ENCODE data around the gene GAB2. TPM values are rescaled to one million over a fixed set of nuclear protein-coding genes. Genes with fewer than 3 reads are reported as not detected.
A peak's percentile ranks its signal among the peaks of the same experiment; 100 is the strongest.

Gene GAB2
- polyA plus RNA-seq, 2 donors: 6.2 to 6.6 TPM

DNA sequence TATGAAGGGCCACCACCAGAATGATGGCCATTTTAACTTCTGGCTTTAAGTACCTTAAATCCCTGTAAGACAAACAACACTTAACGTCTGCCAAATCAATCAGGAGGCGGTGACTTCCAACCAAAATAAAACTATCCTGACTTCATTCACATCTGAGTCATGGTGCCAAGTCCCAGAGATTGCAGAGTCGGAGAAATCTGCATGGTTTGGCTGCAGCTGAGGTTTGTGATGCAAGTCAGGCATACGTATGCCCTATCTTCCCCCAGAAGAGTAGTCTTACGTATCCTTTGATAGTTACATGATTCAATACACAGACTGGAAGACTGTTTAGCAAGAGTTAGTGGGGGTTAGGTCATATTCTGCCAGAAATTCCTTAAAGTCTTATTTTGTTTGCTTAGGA, 1.7 kb upstream of the GAB2 start:
- Histone ChIP-seq H3K27ac (ENCODE audit: low read depth in 2 of 2, low read length in 1 of 2) (peak overlapping the region in 1 of 2 donors; percentile 42), H3K4me3 (ENCODE audit: low read depth in 1 of 2, low read length in 2 of 2) (no peak overlapping the region), H3K27me3 (ENCODE audit: control insufficient read depth in 1 of 2, insufficient read depth in 2 of 2, low read length in 2 of 2) (no peaks in the 10 kb centered on the region), H3K36me3 (ENCODE audit: control insufficient read depth in 2 of 2, insufficient read depth in 2 of 2, low read length in 1 of 2) (peaks cover 0 to 2% of the 10 kb centered on the region in 2 donors), H3K9me3 (ENCODE audit: control insufficient read depth in 2 of 2, insufficient read depth in 1 of 2, low read depth in 1 of 2, low read length in 1 of 2) (no peaks in the 10 kb centered on the region), H3K4me1 (ENCODE audit: control insufficient read depth in 2 of 2, insufficient read depth in 2 of 2, low read length in 1 of 2) (peaks cover 2 to 4% of the 10 kb centered on the region in 2 donors)
- WGBS, 2 donors: 21 to 24% methylated on average over 5 of the region's 5 CpGs

DNA sequence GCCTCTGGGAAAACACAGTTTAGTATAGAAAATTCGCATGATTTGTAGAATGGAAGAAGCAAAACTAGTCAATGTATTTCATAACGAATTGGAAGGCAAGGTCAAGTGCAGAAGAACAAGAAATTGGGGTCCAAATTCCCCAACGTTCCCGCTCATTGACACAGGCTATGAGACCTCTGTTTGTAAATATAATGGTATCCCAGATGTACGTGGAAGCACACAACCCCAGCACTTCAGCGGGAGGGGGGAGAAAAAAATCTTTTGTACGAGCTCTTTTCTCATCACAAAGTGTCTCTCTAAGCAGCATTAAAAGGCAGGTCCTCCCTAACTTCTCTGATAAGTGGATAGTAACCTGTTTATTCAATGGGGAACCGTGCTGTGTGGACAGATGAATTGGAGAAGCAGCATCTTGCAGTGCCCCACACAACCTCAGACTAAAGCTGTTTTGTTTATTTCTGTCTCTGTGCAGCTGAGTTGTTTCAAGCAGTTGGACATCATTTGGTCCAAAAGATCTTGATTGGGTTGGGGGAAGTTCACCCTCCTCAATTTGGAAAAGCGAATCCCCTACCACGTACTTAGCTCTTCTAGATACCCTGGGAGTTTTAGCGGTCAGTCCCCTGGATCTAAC, 1.1 kb upstream of the GAB2 start:
- H3K27me3 ChIP-seq (ENCODE audit: control insufficient read depth in 1 of 2, insufficient read depth in 2 of 2, low read length in 2 of 2): no peaks in the 10 kb centered on the region
- H3K27ac ChIP-seq (ENCODE audit: low read depth in 2 of 2, low read length in 1 of 2): peak overlapping the region; percentile 3 to 42
- peaks cover 0 to 2% of the 10 kb centered on the region in 2 donors for H3K36me3 ChIP-seq (ENCODE audit: control insufficient read depth in 2 of 2, insufficient read depth in 2 of 2, low read length in 1 of 2)
- peak overlapping the region in 1 of 2 donors; percentile 89 for H3K4me3 ChIP-seq (ENCODE audit: low read depth in 1 of 2, low read length in 2 of 2)
- H3K4me1 ChIP-seq (ENCODE audit: control insufficient read depth in 2 of 2, insufficient read depth in 2 of 2, low read length in 1 of 2): peaks cover 2 to 4% of the 10 kb centered on the region in 2 donors
- H3K9me3 ChIP-seq (ENCODE audit: control insufficient read depth in 2 of 2, insufficient read depth in 1 of 2, low read depth in 1 of 2, low read length in 1 of 2): no peaks in the 10 kb centered on the region
- 35 to 37% methylated on average over 11 of the region's 11 CpGs for WGBS, 2 donors

DNA sequence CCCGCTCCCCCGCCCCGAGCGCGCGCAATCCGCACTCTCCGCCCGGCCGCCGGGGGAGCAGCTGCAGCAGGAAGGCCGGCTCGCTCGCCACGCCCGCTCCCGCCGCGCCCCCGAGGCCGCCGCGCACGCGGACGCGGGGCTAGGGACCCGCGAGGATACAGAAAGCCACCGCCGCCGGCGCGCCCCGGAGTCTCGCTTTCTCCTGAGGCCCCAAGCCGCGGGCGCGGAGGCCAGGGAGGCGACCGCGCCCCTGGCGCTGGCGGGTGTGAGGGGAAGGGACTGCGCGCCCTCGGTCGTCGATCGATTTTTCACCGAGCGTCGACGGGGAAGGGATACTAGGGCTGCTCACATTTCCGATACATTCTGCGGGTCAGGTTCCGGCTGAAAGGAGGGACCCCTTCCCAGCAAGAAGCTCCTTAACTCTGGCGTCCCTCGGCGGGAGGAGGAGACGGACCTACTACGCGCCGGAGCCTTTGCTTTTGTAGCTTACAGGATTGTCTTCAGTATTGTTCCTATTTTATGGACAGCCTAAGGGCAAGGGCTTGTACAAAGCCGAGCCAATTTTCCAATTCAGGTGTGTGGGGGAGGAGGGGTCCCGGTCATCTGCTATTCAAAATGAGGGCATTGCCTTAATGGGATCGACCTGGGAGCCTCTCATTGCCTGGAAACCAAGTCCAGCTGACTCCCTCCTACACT, 416 bp upstream of the GAB2 start:
- Histone ChIP-seq H3K27me3 (ENCODE audit: control insufficient read depth in 1 of 2, insufficient read depth in 2 of 2, low read length in 2 of 2) (no peaks in the 10 kb centered on the region), H3K36me3 (ENCODE audit: control insufficient read depth in 2 of 2, insufficient read depth in 2 of 2, low read length in 1 of 2) (peaks cover 0 to 2% of the 10 kb centered on the region in 2 donors), H3K27ac (ENCODE audit: low read depth in 2 of 2, low read length in 1 of 2) (peak overlapping the region; percentile 28 to 65), H3K4me1 (ENCODE audit: control insufficient read depth in 2 of 2, insufficient read depth in 2 of 2, low read length in 1 of 2) (peaks cover 2 to 4% of the 10 kb centered on the region in 2 donors), H3K9me3 (ENCODE audit: control insufficient read depth in 2 of 2, insufficient read depth in 1 of 2, low read depth in 1 of 2, low read length in 1 of 2) (no peaks in the 10 kb centered on the region), H3K4me3 (ENCODE audit: low read depth in 1 of 2, low read length in 2 of 2) (peak overlapping the region; percentile 62 to 89)
- 0 to 1% methylated on average over 54 to 68 of the region's 68 CpGs for whole genome bisulfite sequencing, 2 donors

DNA sequence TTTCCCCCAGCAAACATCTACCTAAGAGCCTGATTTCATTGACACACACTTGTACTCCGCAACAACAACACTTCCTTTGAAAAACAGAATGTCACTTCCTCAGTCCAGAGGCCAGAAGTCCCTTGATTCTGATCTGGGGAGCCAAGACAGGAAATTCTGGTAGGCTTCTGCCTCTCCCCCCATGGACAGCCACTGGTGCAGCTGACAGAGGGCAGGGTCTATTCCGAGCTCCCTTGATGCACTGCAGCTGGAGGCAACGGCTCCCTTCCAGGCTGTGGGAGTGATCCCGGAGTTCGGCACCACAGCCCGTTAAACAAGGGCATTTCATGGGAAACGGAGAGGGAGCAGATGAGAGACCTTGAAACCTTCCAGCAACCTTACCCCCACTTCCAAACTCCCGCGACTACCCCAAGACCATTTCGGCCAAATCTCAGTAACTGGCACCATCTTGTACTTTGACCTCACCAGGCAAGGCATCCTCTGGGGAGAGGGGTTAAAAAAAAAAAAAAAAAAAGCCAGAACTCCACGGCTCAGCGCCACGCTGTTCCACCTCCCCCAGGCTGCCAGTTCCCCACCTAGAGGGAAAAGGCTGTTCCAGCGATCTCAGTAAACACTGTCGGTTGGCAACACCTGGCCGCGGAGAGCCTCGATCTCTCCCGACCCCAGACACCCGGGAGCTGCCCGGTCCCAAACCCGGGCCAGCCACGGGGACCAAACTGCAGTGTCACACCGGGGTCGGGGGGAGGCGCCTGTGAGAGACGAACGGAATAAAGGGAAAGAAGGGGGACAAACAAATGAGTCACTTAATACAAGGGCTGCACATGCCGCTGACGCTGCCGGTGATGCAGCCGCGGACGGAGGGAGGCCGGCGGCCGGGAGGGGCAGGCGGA, 1.1 kb downstream of the GAB2 start:
- H3K4me1 ChIP-seq (ENCODE audit: control insufficient read depth in 2 of 2, insufficient read depth in 2 of 2, low read length in 1 of 2): peaks cover 2 to 4% of the 10 kb centered on the region in 2 donors
- peaks cover 0 to 2% of the 10 kb centered on the region in 2 donors for H3K36me3 ChIP-seq (ENCODE audit: control insufficient read depth in 2 of 2, insufficient read depth in 2 of 2, low read length in 1 of 2)
- H3K9me3 ChIP-seq (ENCODE audit: control insufficient read depth in 2 of 2, insufficient read depth in 1 of 2, low read depth in 1 of 2, low read length in 1 of 2): no peaks in the 10 kb centered on the region
- H3K27me3 ChIP-seq (ENCODE audit: control insufficient read depth in 1 of 2, insufficient read depth in 2 of 2, low read length in 2 of 2): no peaks in the 10 kb centered on the region
- 3% methylated on average over 34 to 38 of the region's 38 CpGs for WGBS, 2 donors
- H3K4me3 ChIP-seq (ENCODE audit: low read depth in 1 of 2, low read length in 2 of 2): peak overlapping the region; percentile 69 to 89
- peak overlapping the region; percentile 93 to 96 for H3K27ac ChIP-seq (ENCODE audit: low read depth in 2 of 2, low read length in 1 of 2)

DNA sequence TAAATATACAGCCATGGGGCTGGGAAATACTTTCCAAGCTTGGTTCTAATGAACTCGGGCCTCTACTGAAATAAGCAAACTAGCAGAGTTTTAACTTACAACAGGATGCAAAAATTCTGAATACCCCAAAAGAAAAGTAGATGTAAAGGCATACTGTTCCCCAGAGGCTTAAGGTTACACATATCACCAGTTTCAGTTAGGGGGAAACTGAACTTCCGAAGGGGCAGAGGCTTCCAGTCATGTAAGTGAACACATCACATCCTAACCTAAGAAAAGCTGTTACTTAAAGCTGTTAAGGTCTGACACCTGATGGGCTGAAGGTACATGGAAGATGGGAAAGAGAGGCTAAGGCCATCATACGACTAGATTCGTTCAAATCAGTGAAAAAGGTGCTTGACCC, 2.3 kb downstream of the GAB2 start:
- H3K4me1 ChIP-seq (ENCODE audit: control insufficient read depth in 2 of 2, insufficient read depth in 2 of 2, low read length in 1 of 2): peaks cover 2 to 4% of the 10 kb centered on the region in 2 donors
- H3K27me3 ChIP-seq (ENCODE audit: control insufficient read depth in 1 of 2, insufficient read depth in 2 of 2, low read length in 2 of 2): no peaks in the 10 kb centered on the region
- no peaks in the 10 kb centered on the region for H3K9me3 ChIP-seq (ENCODE audit: control insufficient read depth in 2 of 2, insufficient read depth in 1 of 2, low read depth in 1 of 2, low read length in 1 of 2)
- no peak overlapping the region for H3K4me3 ChIP-seq (ENCODE audit: low read depth in 1 of 2, low read length in 2 of 2)
- H3K27ac ChIP-seq (ENCODE audit: low read depth in 2 of 2, low read length in 1 of 2): no peak overlapping the region
- WGBS, 2 donors: 80 to 81% methylated on average over 4 of the region's 4 CpGs
- H3K36me3 ChIP-seq (ENCODE audit: control insufficient read depth in 2 of 2, insufficient read depth in 2 of 2, low read length in 1 of 2): peaks cover 0 to 2% of the 10 kb centered on the region in 2 donors

DNA sequence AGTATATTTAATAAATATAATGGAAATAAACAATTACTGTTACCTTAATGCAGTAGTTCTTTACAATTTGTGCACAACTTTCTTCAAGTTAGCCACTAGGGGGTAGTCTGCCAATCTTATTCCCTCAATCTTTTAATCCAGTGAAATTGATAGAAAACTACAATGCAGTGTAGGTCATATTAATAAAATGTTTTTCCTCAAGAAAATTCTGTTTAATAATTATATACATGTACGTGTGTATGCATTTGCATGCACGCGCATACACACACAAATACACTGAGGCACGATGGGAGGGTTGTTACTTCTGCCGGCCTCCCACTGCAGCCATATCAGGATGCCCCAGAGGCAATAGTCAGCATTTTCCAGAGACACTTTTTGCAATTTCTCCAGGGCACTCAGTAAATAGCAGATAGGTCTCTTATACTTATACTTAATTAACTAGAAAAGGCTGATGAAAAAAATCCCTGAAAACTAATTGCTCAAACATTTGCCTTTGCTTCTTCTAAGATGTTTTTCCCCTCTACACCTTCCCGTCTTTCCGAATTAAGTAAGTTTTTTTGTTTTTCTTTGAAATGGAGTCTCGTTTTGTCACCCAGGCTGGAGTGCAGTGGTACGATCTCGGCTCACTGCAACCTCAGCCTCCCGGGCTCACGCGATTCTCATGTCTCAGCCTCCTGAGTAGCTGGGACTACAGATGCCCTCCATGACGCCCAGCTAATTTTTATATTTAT, 3.1 kb downstream of the GAB2 start:
- peaks cover 0 to 4% of the 10 kb centered on the region in 2 donors for H3K4me1 ChIP-seq (ENCODE audit: control insufficient read depth in 2 of 2, insufficient read depth in 2 of 2, low read length in 1 of 2)
- H3K36me3 ChIP-seq (ENCODE audit: control insufficient read depth in 2 of 2, insufficient read depth in 2 of 2, low read length in 1 of 2): peaks cover 0 to 2% of the 10 kb centered on the region in 2 donors
- H3K27ac ChIP-seq (ENCODE audit: low read depth in 2 of 2, low read length in 1 of 2): no peak overlapping the region
- no peak overlapping the region for H3K4me3 ChIP-seq (ENCODE audit: low read depth in 1 of 2, low read length in 2 of 2)
- no peaks in the 10 kb centered on the region for H3K27me3 ChIP-seq (ENCODE audit: control insufficient read depth in 1 of 2, insufficient read depth in 2 of 2, low read length in 2 of 2)
- 91% methylated on average over 14 of the region's 14 CpGs for WGBS, 2 donors
- H3K9me3 ChIP-seq (ENCODE audit: control insufficient read depth in 2 of 2, insufficient read depth in 1 of 2, low read depth in 1 of 2, low read length in 1 of 2): peaks cover 0 to 3% of the 10 kb centered on the region in 2 donors

DNA sequence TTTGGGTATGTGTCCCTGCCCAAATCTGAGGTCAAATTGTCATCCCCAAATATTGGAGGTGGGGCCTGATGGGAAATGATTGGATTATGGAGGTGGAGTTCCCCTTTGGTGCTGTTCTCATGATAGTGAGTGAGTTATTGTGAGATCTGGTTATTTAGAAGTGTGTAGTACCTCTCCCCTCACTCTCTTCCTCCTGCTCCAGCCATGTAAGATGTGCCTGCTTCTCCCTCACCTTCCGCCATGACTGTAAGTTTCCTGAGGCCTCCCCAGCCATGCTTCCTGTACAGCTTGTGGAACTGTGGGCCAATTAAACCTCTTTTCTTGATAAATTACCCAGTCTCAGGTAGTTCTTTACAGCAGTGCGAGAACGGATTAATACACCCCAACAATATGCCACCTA, 9.0 kb downstream of the GAB2 start:
- H3K9me3 ChIP-seq (ENCODE audit: control insufficient read depth in 2 of 2, insufficient read depth in 1 of 2, low read depth in 1 of 2, low read length in 1 of 2): peaks cover 0 to 6% of the 10 kb centered on the region in 2 donors
- no peaks in the 10 kb centered on the region for H3K27me3 ChIP-seq (ENCODE audit: control insufficient read depth in 1 of 2, insufficient read depth in 2 of 2, low read length in 2 of 2)
- H3K27ac ChIP-seq (ENCODE audit: low read depth in 2 of 2, low read length in 1 of 2): no peak overlapping the region
- H3K36me3 ChIP-seq (ENCODE audit: control insufficient read depth in 2 of 2, insufficient read depth in 2 of 2, low read length in 1 of 2): no peaks in the 10 kb centered on the region
- 98 to 99% methylated on average over 3 of the region's 3 CpGs for whole genome bisulfite sequencing, 2 donors
- no peaks in the 10 kb centered on the region for H3K4me1 ChIP-seq (ENCODE audit: control insufficient read depth in 2 of 2, insufficient read depth in 2 of 2, low read length in 1 of 2)
- no peak overlapping the region for H3K4me3 ChIP-seq (ENCODE audit: low read depth in 1 of 2, low read length in 2 of 2)

DNA sequence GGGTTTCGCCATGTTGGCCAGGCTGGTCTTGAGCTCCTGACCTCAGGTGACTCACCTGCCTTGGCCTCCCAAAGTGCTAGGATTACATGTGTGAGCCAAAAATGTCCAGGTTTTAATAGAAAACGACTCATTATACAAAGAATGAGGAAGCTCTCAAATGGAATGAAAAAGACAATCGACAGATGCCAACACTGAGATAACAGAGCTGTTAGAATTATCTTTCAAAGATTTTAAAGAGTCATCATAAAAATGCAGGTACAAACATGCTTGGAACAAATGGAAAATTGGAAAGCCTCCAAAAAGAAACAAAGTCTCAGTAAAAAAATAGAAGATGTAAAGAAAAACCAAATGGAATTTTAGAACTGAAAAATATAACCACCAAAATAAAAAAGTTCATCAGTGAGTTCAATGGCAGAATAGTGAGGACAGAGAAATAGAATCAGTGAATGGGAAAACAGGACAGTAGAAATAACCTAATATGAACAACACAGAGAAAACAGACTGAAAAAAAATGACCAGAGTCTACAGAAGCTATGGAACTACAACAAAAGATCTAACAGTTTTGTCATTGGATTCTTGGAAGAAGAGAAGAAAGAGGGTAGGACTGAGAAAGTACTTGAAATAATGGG, 10.9 kb downstream of the GAB2 start:
- no peaks in the 10 kb centered on the region for H3K4me1 ChIP-seq (ENCODE audit: control insufficient read depth in 2 of 2, insufficient read depth in 2 of 2, low read length in 1 of 2)
- no peaks in the 10 kb centered on the region for H3K27me3 ChIP-seq (ENCODE audit: control insufficient read depth in 1 of 2, insufficient read depth in 2 of 2, low read length in 2 of 2)
- WGBS, 2 donors: 70 to 74% methylated on average over 3 of the region's 3 CpGs
- peaks cover 0 to 6% of the 10 kb centered on the region in 2 donors for H3K9me3 ChIP-seq (ENCODE audit: control insufficient read depth in 2 of 2, insufficient read depth in 1 of 2, low read depth in 1 of 2, low read length in 1 of 2)
- H3K36me3 ChIP-seq (ENCODE audit: control insufficient read depth in 2 of 2, insufficient read depth in 2 of 2, low read length in 1 of 2): no peaks in the 10 kb centered on the region
- H3K4me3 ChIP-seq (ENCODE audit: low read depth in 1 of 2, low read length in 2 of 2): no peak overlapping the region
- no peak overlapping the region for H3K27ac ChIP-seq (ENCODE audit: low read depth in 2 of 2, low read length in 1 of 2)
